Nephron progenitor cell (in vitro differentiated cells): Measurements from ENCODE around the gene OLFML2A.

Experiments used
- DNase-seq: peaks from one replicate; pipeline ENCODE4 v3.0.0; 2021
- H3K27ac Mint-ChIP-seq: 2 replicates; pipeline ENCODE4 v1.8.0; 2021; ENCODE audit warnings: mild to moderate bottlenecking, moderate library complexity, mixed read lengths
- H3K27me3 Mint-ChIP-seq: 2 replicates; pipeline ENCODE4 v1.8.0; 2021; ENCODE audit warnings: mild to moderate bottlenecking, low read depth, mixed read lengths; ENCODE audit not compliant: poor library complexity
- H3K36me3 Mint-ChIP-seq: 2 replicates; pipeline ENCODE4 v1.8.0; 2021; ENCODE audit warnings: low read depth, mixed read lengths
- H3K4me1 Mint-ChIP-seq: 2 replicates; pipeline ENCODE4 v1.8.0; 2021; ENCODE audit warnings: mixed read lengths
- H3K4me3 Mint-ChIP-seq: 2 replicates; pipeline ENCODE4 v1.8.0; 2021; ENCODE audit warnings: mild to moderate bottlenecking, moderate library complexity, mixed read lengths
- H3K9me3 Mint-ChIP-seq: 2 replicates; pipeline ENCODE4 v1.8.0; 2021; ENCODE audit warnings: mild to moderate bottlenecking, moderate library complexity, mixed read lengths
- TF ChIP-seq, protein P1 (sequence below): fragments of 200-600 bp; sonication (generic); IDR thresholded peaks from 2 replicates; pipeline ENCODE4 v1.5.0; 2021; ENCODE audit warnings: antibody characterized with exemption

OLFML2A gene

DNA sequence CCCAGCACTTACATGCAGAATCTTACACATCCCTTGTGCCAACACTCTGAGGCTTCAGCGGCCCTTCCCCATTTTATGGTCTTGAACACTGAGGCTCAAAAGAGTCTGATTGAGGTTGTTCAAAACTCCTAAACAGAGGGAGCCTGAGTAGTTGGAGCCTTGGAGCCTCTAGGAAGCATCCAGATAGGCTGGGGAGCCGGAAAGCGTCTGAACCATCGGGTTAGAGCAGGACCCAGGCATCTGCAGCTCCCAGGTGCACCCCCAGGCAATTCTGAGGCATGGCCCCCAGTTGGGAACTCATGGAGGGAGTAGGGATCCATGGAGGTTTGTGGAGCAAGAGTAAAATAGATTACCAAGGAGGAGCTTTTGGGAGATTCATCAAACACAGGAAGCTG lies 3.8 kb downstream of the OLFML2A start:
- TF ChIP-seq, protein P1, sequence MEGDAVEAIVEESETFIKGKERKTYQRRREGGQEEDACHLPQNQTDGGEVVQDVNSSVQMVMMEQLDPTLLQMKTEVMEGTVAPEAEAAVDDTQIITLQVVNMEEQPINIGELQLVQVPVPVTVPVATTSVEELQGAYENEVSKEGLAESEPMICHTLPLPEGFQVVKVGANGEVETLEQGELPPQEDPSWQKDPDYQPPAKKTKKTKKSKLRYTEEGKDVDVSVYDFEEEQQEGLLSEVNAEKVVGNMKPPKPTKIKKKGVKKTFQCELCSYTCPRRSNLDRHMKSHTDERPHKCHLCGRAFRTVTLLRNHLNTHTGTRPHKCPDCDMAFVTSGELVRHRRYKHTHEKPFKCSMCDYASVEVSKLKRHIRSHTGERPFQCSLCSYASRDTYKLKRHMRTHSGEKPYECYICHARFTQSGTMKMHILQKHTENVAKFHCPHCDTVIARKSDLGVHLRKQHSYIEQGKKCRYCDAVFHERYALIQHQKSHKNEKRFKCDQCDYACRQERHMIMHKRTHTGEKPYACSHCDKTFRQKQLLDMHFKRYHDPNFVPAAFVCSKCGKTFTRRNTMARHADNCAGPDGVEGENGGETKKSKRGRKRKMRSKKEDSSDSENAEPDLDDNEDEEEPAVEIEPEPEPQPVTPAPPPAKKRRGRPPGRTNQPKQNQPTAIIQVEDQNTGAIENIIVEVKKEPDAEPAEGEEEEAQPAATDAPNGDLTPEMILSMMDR: no peak
- peaks cover 22% of the 10 kb centered on the region for H3K27me3 Mint-ChIP-seq
- H3K4me1 Mint-ChIP-seq: peaks cover 39% of the 10 kb centered on the region
- H3K27ac Mint-ChIP-seq: peak overlapping the region; percentile 40
- H3K9me3 Mint-ChIP-seq: no peaks in the 10 kb centered on the region
- no peak for DNase-seq
- H3K4me3 Mint-ChIP-seq: no peak overlapping the region
- no peaks in the 10 kb centered on the region for H3K36me3 Mint-ChIP-seq

DNA sequence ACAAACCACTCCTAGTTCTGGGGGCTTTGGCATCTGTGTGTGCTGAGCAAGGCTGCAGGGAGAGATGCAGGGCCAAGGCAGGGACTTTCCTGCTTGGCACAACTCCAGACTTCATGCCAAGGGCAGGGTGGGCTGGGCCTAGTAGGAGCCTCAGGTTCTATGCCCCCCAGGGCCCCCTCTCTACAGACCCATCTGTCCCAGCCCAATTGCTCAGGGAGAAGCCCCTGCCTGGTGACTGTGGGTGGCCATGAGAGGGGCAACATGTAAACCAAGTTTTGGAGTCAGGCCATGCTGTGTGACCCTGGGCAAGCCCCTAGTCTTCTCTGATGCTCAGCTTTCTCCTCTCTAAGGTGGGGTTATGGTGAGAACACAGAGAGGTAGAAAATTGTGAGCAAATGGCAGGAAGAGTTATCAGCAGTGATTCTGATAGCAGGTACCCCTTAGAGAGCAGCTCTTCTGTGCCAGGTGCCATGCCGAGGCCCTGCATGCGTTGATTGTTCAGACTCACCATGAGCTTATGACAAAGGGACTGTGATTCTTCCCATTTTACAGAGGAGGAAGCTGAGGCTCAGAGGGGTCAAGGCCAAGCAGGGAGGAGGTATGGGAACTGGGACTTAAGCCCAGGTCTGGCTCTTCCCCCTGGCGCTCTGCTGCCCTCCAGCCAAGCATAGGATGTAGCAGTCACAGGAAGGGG lies 5.2 kb downstream of the OLFML2A start:
- H3K27ac Mint-ChIP-seq: no peak overlapping the region
- TF ChIP-seq, protein P1: no peak
- peaks cover 29% of the 10 kb centered on the region for H3K4me1 Mint-ChIP-seq
- no peak overlapping the region for H3K4me3 Mint-ChIP-seq
- no peak for DNase-seq
- peaks cover 14% of the 10 kb centered on the region for H3K27me3 Mint-ChIP-seq
- H3K36me3 Mint-ChIP-seq: no peaks in the 10 kb centered on the region
- no peaks in the 10 kb centered on the region for H3K9me3 Mint-ChIP-seq

GRCh38 chr9:124782661-124783574 lies 6.0 kb downstream of the OLFML2A start:
- Mint-ChIP-seq H3K4me1 (peaks cover 29% of the 10 kb centered on the region), H3K27ac (no peak overlapping the region), H3K9me3 (no peaks in the 10 kb centered on the region), H3K36me3 (no peaks in the 10 kb centered on the region), H3K27me3 (peaks cover 6% of the 10 kb centered on the region), H3K4me3 (no peak overlapping the region)
- DNase-seq: no peak
- TF ChIP-seq, protein P1: no peak

DNA sequence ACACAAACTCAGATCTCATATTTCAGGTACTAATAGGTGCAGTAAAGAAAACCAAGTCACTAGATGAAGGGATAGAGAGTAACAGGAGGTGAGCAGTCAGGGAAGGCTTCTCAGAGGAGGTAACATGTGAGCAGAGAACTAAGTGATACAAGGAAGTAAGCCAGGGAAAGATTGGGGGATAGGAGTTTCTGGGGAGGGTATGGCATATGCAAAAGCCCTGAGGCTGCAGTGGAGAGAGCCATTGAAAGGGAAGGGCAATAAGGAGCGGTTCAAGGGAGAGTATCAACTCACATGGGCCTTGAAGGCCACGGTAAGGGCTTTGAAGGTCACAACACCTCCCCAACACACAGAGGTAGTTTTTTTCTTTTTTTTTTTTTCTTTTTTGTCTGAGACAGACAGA lies 6.9 kb downstream of the OLFML2A start:
- Mint-ChIP-seq H3K9me3 (no peaks in the 10 kb centered on the region), H3K4me3 (no peak overlapping the region), H3K27me3 (peaks cover 5% of the 10 kb centered on the region), H3K36me3 (no peaks in the 10 kb centered on the region), H3K4me1 (peaks cover 24% of the 10 kb centered on the region), H3K27ac (peak overlapping the region; percentile 10)
- no peak for DNase-seq
- TF ChIP-seq, protein P1: no peak

GRCh38 chr9:124784509-124784908 lies 7.6 kb downstream of the OLFML2A start:
- H3K4me1 Mint-ChIP-seq: peaks cover 23% of the 10 kb centered on the region
- H3K27me3 Mint-ChIP-seq: peaks cover 5% of the 10 kb centered on the region
- no peak overlapping the region for H3K27ac Mint-ChIP-seq
- H3K36me3 Mint-ChIP-seq: no peaks in the 10 kb centered on the region
- H3K4me3 Mint-ChIP-seq: no peak overlapping the region
- DNase-seq: no peak
- H3K9me3 Mint-ChIP-seq: no peaks in the 10 kb centered on the region
- TF ChIP-seq, protein P1: no peak
